ENCODE measurements around the gene AHCTF1. TPM values are rescaled to one million over a fixed set of nuclear protein-coding genes. Genes with fewer than 3 reads are reported as not detected.

The AHCTF1 gene
- total and polyA plus RNA-seq, 10 of the 15 experiments (the other 5 are each of a cell fraction or from before 2014, with no cell fraction given): 3.4 to 45.5 (median 17.8) TPM

DNA sequence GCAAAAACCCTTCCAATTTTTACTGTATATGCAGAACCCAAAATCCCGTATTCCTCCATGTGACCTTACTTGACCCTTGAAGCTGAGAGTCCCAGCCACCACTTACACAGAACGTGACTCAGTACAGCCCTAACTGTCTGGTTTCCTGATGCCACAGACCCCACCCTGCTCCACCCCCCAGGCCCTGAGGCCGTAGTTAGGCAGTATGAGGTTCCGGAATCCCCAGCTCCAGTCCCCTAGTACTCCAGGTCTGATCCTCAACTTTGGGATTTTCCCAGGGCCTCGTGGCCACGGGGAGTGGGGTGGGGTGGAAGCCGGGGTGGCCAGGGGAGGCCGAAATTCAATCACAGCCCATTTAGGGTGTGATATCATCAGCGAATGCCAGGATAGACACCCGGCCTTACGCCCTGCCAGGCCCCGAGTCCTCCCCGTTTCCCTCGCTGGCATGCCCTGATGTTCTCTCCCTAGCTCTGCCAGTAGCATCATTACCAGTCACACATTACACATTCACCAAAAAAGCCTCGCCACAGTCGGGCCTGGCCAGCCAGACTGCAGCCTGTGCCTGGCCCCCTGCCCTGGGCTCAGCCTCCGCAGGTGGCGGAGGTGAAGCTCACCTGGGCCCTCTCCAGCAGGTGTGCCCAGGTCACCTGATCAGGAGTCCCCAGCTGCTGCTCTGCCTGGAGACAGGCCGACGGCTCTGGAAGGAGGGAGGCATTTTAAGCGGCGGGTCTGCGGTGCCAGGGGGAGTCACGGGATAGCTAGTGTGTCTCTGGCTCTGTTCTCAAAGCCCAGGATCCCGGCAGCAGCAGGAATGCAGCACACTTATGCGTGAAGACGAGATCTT is 136.7 kb downstream of the AHCTF1 start:
- Histone ChIP-seq H3K4me2 (ENCODE audit: control insufficient read depth, insufficient read depth) (no peak overlapping the region), H3K9me3 (replicated peaks; ENCODE audit: control insufficient read depth, insufficient read depth, low read length) (no peaks in the 10 kb centered on the region), H4K20me1 (ENCODE audit: control insufficient read depth, insufficient read depth) (no peaks in the 10 kb centered on the region), H3K9ac (ENCODE audit: control insufficient read depth, insufficient read depth, low read length) (no peak overlapping the region), H3K36me3 (ENCODE audit: control insufficient read depth in 2 of 2, insufficient read depth in 2 of 2, low read length in 1 of 2) (no peaks in the 10 kb centered on the region), H3K4me1 (ENCODE audit: control insufficient read depth, insufficient read depth, low read length) (no peaks in the 10 kb centered on the region), H2AFZ (ENCODE audit: control insufficient read depth, low read depth, low read length) (no peak overlapping the region), H3K4me3 (no peak overlapping the region), H3K27ac (ENCODE audit: control insufficient read depth, insufficient read depth) (no peak overlapping the region), H3K79me2 (ENCODE audit: control insufficient read depth, insufficient read depth, low read length) (no peaks in the 10 kb centered on the region), H3K27me3 (replicated peaks in 1 of 2; ENCODE audit: control insufficient read depth in 2 of 2, insufficient read depth in 2 of 2, low read length in 1 of 2) (no peaks in the 10 kb centered on the region)
- intact Hi-C loops (cut with micrococcal nuclease; ENCODE audit: unreplicated experiment): no loop called here
- FAIRE-seq: no peak
- WGBS (ENCODE audit: insufficient coverage, insufficient replicate concordance, low lambda C conversion rate, missing lambda C conversion rate): 63% methylated on average over 27 of the region's 27 CpGs
- in situ Hi-C loops (cut with MboI): no loop called here
- POLR2A ChIA-PET: no interaction called here
- ATAC-seq: no peak; the same call in 2 of the 3 replicates
- BruUV-seq (replicated peaks): no TSS peak
- CTCF ChIA-PET: no interaction called here
- no peak for DNase-seq (ENCODE audit: low read depth, low spot score)
- RAD21 ChIA-PET (ENCODE audit: unreplicated experiment): no interaction called here
- TF ChIP-seq TCF12 (IDR thresholded peaks at IDR 0.05; ENCODE audit: low read depth, low read length): no peak
- TF ChIP-seq SKIL (IDR thresholded peaks at IDR 0.05; ENCODE audit: low read depth, poor library complexity, severe bottlenecking): no peak
- TF ChIP-seq FOXK2 (IDR thresholded peaks at IDR 0.05): no peak
- no peak for TF ChIP-seq RCOR1 (conservative IDR thresholded peaks at IDR 0.05; ENCODE audit: low read depth, low read length)
- no peak for TF ChIP-seq SIX5 (IDR thresholded peaks at IDR 0.05; ENCODE audit: low read depth, low read length, severe bottlenecking)
- no peak for TF ChIP-seq NBN (IDR thresholded peaks at IDR 0.05)
- no peak for TF ChIP-seq ASH2L (IDR thresholded peaks at IDR 0.05; ENCODE audit: borderline replicate concordance, low read depth)
- no peak for TF ChIP-seq TCF7 (IDR thresholded peaks at IDR 0.05; ENCODE audit: borderline replicate concordance)
- TF ChIP-seq JUNB (IDR thresholded peaks at IDR 0.05): no peak
- no peak for TF ChIP-seq MYC (IDR thresholded peaks at IDR 0.05; ENCODE audit: insufficient read depth, insufficient read length, insufficient replicate concordance, low read length, severe bottlenecking)
- no peak for TF ChIP-seq BACH1 (IDR thresholded peaks at IDR 0.05; ENCODE audit: borderline replicate concordance)
- TF ChIP-seq NFXL1 (IDR thresholded peaks at IDR 0.05; ENCODE audit: borderline replicate concordance): no peak
- no peak for TF ChIP-seq ATF7 (IDR thresholded peaks at IDR 0.05; ENCODE audit: low read depth)
- no peak for TF ChIP-seq PRDM15 (CRISPR knock-in tag; IDR thresholded peaks at IDR 0.05)
- TF ChIP-seq, protein P1, sequence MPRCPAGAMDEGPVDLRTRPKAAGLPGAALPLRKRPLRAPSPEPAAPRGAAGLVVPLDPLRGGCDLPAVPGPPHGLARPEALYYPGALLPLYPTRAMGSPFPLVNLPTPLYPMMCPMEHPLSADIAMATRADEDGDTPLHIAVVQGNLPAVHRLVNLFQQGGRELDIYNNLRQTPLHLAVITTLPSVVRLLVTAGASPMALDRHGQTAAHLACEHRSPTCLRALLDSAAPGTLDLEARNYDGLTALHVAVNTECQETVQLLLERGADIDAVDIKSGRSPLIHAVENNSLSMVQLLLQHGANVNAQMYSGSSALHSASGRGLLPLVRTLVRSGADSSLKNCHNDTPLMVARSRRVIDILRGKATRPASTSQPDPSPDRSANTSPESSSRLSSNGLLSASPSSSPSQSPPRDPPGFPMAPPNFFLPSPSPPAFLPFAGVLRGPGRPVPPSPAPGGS (IDR thresholded peaks at IDR 0.05; ENCODE audit: borderline replicate concordance, insufficient read depth, low read depth, low read length, poor library complexity, severe bottlenecking): no peak
- TF ChIP-seq NRF1 (conservative IDR thresholded peaks at IDR 0.05; ENCODE audit: low read depth, low read length): no peak
- SMC1A ChIA-PET (ENCODE audit: uncharacterized antibody, unreplicated experiment): no interaction called here
